Activated CD4-positive, alpha-beta T cell treated with anti-CD3 and anti-CD28 coated beads, Interleukin-10, Interleukin-2, amounts not matched to agents 100 ng/mL and 50 ng/mL, durations not matched to agents 16 hours and 8 hours (primary cell): ENCODE results near the gene ARHGAP30.

Experiments used
- DNase-seq: peaks from one replicate; pipeline ENCODE4 v3.0.0-alpha.2; 2020

Gene ARHGAP30

GRCh38 chr1:161090617-161091016 lies 20.9 kb upstream of the ARHGAP30 start:
- DNase-seq, result no peak

- DNase-seq, result no peak
Measured at GRCh38 chr1:161089938-161090337, 20.2 kb upstream of the ARHGAP30 start.

- DNase-seq, result no peak
Measured at GRCh38 chr1:161089251-161089924, 19.7 kb upstream of the ARHGAP30 start, which contains the start of gene NECTIN4. TSS of gene NECTIN4 (minus strand) at chr1:161089558. CDS start at chr1:161089296, 262 bp downstream.

GRCh38 chr1:161088587-161089110 lies 19.0 kb upstream of the ARHGAP30 start:
- DNase-seq, result no peak

GRCh38 chr1:161086457-161086856 lies 16.8 kb upstream of the ARHGAP30 start:
- no peak for DNase-seq

GRCh38 chr1:161085165-161085564 lies 15.5 kb upstream of the ARHGAP30 start:
- DNase-seq, result no peak

GRCh38 chr1:161084597-161084988 lies 14.9 kb upstream of the ARHGAP30 start:
- no peak for DNase-seq

- no peak for DNase-seq
Measured at GRCh38 chr1:161083748-161084596, 14.3 kb upstream of the ARHGAP30 start.

GRCh38 chr1:161082996-161083747 lies 13.5 kb upstream of the ARHGAP30 start:
- DNase-seq, result no peak

GRCh38 chr1:161082483-161082882 lies 12.8 kb upstream of the ARHGAP30 start:
- DNase-seq, result no peak

- no peak for DNase-seq
Measured at GRCh38 chr1:161081519-161081918, 11.8 kb upstream of the ARHGAP30 start.

GRCh38 chr1:161080441-161081405 lies 11.0 kb upstream of the ARHGAP30 start:
- no peak for DNase-seq

GRCh38 chr1:161079436-161080110 lies 9.9 kb upstream of the ARHGAP30 start:
- DNase-seq, result no peak

GRCh38 chr1:161077426-161077825 lies 7.7 kb upstream of the ARHGAP30 start:
- no peak for DNase-seq

GRCh38 chr1:161076410-161076809 lies 6.7 kb upstream of the ARHGAP30 start:
- DNase-seq, result no peak

GRCh38 chr1:161074676-161075368 lies 5.1 kb upstream of the ARHGAP30 start:
- DNase-seq, result no peak

- no peak for DNase-seq
Measured at GRCh38 chr1:161073474-161074121, 3.9 kb upstream of the ARHGAP30 start.

GRCh38 chr1:161072751-161073449 lies 3.2 kb upstream of the ARHGAP30 start:
- DNase-seq, result no peak

- DNase-seq, result peak; percentile 58
Measured at GRCh38 chr1:161071886-161072371, 2.2 kb upstream of the ARHGAP30 start.
